Endothelial cell (in vitro differentiated cells): ENCODE measurements around the gene MGRN1. TPM values are rescaled to one million over a fixed set of nuclear protein-coding genes. Genes with fewer than 3 reads are reported as not detected.
A peak's percentile ranks its signal among the peaks of the same experiment; 100 is the strongest.

Source experiments
- DNase-seq: peaks from one replicate; pipeline ENCODE4 v3.0.0; 2021; ENCODE audit warnings: low spot score
- H3K27ac Mint-ChIP-seq: one replicate; pipeline ENCODE4 v1.8.0; 2021; ENCODE audit warnings: mixed read lengths, inconsistent platforms; ENCODE audit not compliant: unreplicated experiment
- H3K27me3 Mint-ChIP-seq: one replicate; pipeline ENCODE4 v1.8.0; 2021; ENCODE audit warnings: mild to moderate bottlenecking, moderate library complexity, mixed read lengths, inconsistent platforms; ENCODE audit not compliant: unreplicated experiment
- H3K36me3 Mint-ChIP-seq: one replicate; pipeline ENCODE4 v1.8.0; 2021; ENCODE audit warnings: mild to moderate bottlenecking, low read depth, mixed read lengths, inconsistent platforms; ENCODE audit not compliant: unreplicated experiment
- H3K4me1 Mint-ChIP-seq: one replicate; pipeline ENCODE4 v1.8.0; 2021; ENCODE audit warnings: mild to moderate bottlenecking, mixed read lengths, inconsistent platforms; ENCODE audit not compliant: unreplicated experiment
- H3K4me3 Mint-ChIP-seq: one replicate; pipeline ENCODE4 v1.8.0; 2021; ENCODE audit warnings: mild to moderate bottlenecking, mixed read lengths, inconsistent platforms; ENCODE audit not compliant: unreplicated experiment
- H3K9me3 Mint-ChIP-seq: one replicate; pipeline ENCODE4 v1.8.0; 2021; ENCODE audit warnings: mixed read lengths, inconsistent platforms; ENCODE audit not compliant: unreplicated experiment
- total RNA-seq: library from RNA; stranded (reverse); fragmentation: NEBNext Ultra II Directional; extraction: Animal tissue kit (Norgen Biotek cat#: 25700); gene quantifications from one replicate; pipeline ENCODE4 v1.2.1, GENCODE V29; 2021; ENCODE audit not compliant: unreplicated experiment
- TF ChIP-seq, protein P1 (sequence below): fragments of 200-600 bp; sonication (generic); IDR thresholded peaks from one replicate; pipeline ENCODE4 v1.5.0; 2021; ENCODE audit warnings: antibody characterized with exemption; ENCODE audit not compliant: unreplicated experiment

The MGRN1 gene
- total RNA-seq, 1 donor from 2014 or later = 82.5 TPM

DNA sequence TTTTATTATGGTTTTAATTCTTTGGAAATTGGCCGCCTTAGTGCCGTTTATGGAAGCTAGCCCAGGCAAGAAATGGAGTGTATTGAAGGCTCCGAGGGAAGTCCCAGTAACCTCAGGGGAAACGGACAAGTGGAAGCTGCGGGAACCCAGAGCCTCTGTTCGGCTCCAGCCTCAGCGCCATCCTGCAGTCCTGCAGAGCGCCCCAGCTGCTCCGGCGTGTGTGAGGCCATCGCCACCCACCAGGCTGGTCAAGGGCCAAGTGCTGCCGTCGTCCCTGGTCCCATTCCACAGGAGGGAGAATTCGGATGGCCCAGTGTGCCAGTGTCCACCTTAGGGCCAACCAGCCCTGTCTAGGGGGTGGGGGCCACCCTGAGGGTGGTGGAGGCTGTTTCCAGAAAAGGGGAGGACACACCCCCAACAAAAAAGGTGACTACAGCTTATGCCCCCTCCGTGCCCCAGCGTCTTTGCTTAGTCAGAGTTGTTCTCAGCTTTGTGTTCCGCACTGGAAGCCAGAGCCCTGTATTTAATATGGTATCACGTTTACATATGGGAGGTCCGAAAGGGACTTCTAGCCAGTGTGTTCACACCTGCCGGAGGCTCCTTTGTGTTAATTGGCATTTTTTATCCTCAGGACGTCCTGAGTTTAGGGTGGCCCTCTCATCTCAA lies 13.0 kb downstream of the MGRN1 start:
- Mint-ChIP-seq H3K9me3 (no peaks in the 10 kb centered on the region), H3K27ac (no peak overlapping the region), H3K4me1 (peaks cover 9% of the 10 kb centered on the region), H3K27me3 (peaks cover 3% of the 10 kb centered on the region), H3K4me3 (no peak overlapping the region), H3K36me3 (peaks cover 4% of the 10 kb centered on the region)
- DNase-seq = no peak
- TF ChIP-seq, protein P1, sequence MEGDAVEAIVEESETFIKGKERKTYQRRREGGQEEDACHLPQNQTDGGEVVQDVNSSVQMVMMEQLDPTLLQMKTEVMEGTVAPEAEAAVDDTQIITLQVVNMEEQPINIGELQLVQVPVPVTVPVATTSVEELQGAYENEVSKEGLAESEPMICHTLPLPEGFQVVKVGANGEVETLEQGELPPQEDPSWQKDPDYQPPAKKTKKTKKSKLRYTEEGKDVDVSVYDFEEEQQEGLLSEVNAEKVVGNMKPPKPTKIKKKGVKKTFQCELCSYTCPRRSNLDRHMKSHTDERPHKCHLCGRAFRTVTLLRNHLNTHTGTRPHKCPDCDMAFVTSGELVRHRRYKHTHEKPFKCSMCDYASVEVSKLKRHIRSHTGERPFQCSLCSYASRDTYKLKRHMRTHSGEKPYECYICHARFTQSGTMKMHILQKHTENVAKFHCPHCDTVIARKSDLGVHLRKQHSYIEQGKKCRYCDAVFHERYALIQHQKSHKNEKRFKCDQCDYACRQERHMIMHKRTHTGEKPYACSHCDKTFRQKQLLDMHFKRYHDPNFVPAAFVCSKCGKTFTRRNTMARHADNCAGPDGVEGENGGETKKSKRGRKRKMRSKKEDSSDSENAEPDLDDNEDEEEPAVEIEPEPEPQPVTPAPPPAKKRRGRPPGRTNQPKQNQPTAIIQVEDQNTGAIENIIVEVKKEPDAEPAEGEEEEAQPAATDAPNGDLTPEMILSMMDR = no peak

GRCh38 chr16:4639899-4640509 lies 15.4 kb downstream of the MGRN1 start:
- Mint-ChIP-seq H3K27me3 (peaks cover 3% of the 10 kb centered on the region), H3K36me3 (no peaks in the 10 kb centered on the region), H3K9me3 (no peaks in the 10 kb centered on the region), H3K27ac (peak overlapping the region; percentile 13), H3K4me3 (no peak overlapping the region), H3K4me1 (peaks cover 9% of the 10 kb centered on the region)
- TF ChIP-seq, protein P1 = no peak
- no peak for DNase-seq

DNA sequence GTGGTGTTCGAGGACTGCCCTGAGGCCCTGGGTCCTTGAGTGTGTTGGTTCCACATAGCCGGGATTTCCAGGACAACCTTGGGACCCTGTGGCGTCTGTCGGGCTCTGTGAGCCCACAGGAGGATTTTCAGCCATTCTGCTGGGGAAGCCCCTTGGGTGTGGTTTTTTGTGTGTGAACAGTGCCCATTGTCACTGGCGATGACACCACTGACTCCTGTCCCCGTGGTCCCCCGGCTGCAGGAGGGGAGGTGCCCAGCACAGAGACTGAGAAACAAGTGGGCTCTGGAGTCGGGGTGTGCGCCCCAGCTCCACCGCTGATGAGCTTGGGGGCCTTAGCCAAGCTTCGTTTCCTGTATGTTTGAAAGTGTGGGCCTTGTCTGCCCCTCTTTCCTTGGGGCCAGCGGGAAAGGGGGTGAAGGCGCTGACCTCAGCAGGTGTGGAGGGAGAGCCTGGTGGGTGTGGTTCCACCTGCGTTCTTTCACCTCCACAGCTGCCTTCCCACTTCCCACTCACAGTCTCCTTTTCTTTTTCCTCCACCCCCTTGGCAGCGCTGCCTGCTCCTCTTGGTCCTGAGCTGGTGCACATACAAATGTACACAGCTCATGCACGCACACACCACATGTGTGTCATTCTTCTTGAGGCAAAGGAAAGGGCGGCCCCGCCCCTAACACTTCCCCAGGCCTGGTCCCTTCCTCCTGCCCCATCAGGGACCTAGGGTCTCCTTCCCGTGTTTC lies 16.1 kb downstream of the MGRN1 start:
- TF ChIP-seq, protein P1 = no peak
- H3K4me3 Mint-ChIP-seq = no peak overlapping the region
- H3K27ac Mint-ChIP-seq = no peak overlapping the region
- H3K27me3 Mint-ChIP-seq = peaks cover 3% of the 10 kb centered on the region
- H3K9me3 Mint-ChIP-seq = no peaks in the 10 kb centered on the region
- DNase-seq = no peak
- peaks cover 9% of the 10 kb centered on the region for H3K4me1 Mint-ChIP-seq
- peaks cover 6% of the 10 kb centered on the region for H3K36me3 Mint-ChIP-seq

- Mint-ChIP-seq H3K27me3 (peaks cover 3% of the 10 kb centered on the region), H3K27ac (no peak overlapping the region), H3K36me3 (peaks cover 7% of the 10 kb centered on the region), H3K9me3 (no peaks in the 10 kb centered on the region), H3K4me1 (peaks cover 7% of the 10 kb centered on the region), H3K4me3 (no peak overlapping the region)
- TF ChIP-seq, protein P1 = no peak
- no peak for DNase-seq
These were observed 16.7 kb downstream of the MGRN1 start for GRCh38 chr16:4641306-4641687.

DNA sequence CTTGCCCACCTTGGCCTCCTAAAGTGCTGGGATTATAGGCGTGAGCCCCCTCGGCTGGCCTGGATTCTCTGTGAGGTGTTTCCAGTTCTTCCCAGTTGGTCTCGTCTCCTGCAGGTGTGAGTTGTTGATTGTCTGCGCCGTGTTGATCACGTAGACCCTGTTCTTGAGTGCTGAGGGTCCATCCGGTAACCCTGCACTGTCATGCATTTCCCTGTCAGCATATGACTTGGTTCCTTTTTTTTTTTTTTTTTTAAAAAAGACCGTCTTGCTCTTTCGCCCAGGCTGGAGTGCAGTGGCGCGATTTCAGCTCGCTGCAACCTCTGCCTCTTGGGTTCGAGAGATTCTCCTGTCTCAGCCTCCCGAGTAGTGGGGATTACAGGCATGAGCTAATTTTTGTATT lies 17.3 kb downstream of the MGRN1 start:
- Mint-ChIP-seq H3K9me3 (no peaks in the 10 kb centered on the region), H3K27ac (no peak overlapping the region), H3K4me1 (peaks cover 3% of the 10 kb centered on the region), H3K27me3 (peaks cover 3% of the 10 kb centered on the region), H3K36me3 (peaks cover 7% of the 10 kb centered on the region), H3K4me3 (no peak overlapping the region)
- TF ChIP-seq, protein P1 = no peak
- DNase-seq = no peak
